GM12864 (cell line): Measurements from ENCODE around the gene DENND1A.
"Not testable (repeated sequence)": the region's sequence is repeated elsewhere in the genome, so short reads cannot be mapped to it uniquely, and the experiment has no call there.

Experiments used
- DNase-seq: peaks from one replicate; pipeline ENCODE4 v3.0.0-alpha.2; 2011; ENCODE audit warnings: low read depth
- H3K4me3 ChIP-seq: 2 replicates; pipeline ENCODE4 v1.5.1; 2011; ENCODE audit warnings: mild to moderate bottlenecking, low read depth, low read length, control low read depth
- CTCF ChIP-seq: IDR thresholded peaks from 2 replicates; pipeline ENCODE4 v1.5.1; 2011; ENCODE audit warnings: low read depth, mild to moderate bottlenecking, moderate library complexity, low read length, control low read depth, inconsistent platforms; ENCODE audit errors: missing control alignments

Gene DENND1A

GRCh38 chr9:123432331-123433236 lies 497.3 kb downstream of the DENND1A start:
- no peak overlapping the region for H3K4me3 ChIP-seq
- no peak for TF ChIP-seq CTCF
- no peak for DNase-seq

- H3K4me3 ChIP-seq: no peak overlapping the region
- TF ChIP-seq CTCF: no peak
Observed at GRCh38 chr9:123431581-123431980, 498.3 kb downstream of the DENND1A start.

GRCh38 chr9:123428450-123428849 lies 501.5 kb downstream of the DENND1A start:
- DNase-seq: not testable (repeated sequence)

More at GRCh38 chr9:123431581-123431980, 498.3 kb downstream of the DENND1A start:
- no peak for DNase-seq

GRCh38 chr9:123426406-123426805 lies 503.5 kb downstream of the DENND1A start:
- TF ChIP-seq CTCF: no peak
- peak; percentile 5 for DNase-seq

More at GRCh38 chr9:123428450-123428849, 501.5 kb downstream of the DENND1A start:
- H3K4me3 ChIP-seq: not testable (repeated sequence)

GRCh38 chr9:123425836-123426365 lies 504.0 kb downstream of the DENND1A start:
- H3K4me3 ChIP-seq: no peak overlapping the region
- DNase-seq: no peak
- TF ChIP-seq CTCF: no peak

More at GRCh38 chr9:123426406-123426805, 503.5 kb downstream of the DENND1A start:
- no peak overlapping the region for H3K4me3 ChIP-seq

GRCh38 chr9:123425261-123425821 lies 504.6 kb downstream of the DENND1A start:
- TF ChIP-seq CTCF: no peak
- no peak overlapping the region for H3K4me3 ChIP-seq
- no peak for DNase-seq

GRCh38 chr9:123424552-123425225 lies 505.2 kb downstream of the DENND1A start:
- TF ChIP-seq CTCF: no peak
- H3K4me3 ChIP-seq: no peak overlapping the region
- no peak for DNase-seq
